ENCODE results near the gene UGT1A1.

The UGT1A1 gene

DNA sequence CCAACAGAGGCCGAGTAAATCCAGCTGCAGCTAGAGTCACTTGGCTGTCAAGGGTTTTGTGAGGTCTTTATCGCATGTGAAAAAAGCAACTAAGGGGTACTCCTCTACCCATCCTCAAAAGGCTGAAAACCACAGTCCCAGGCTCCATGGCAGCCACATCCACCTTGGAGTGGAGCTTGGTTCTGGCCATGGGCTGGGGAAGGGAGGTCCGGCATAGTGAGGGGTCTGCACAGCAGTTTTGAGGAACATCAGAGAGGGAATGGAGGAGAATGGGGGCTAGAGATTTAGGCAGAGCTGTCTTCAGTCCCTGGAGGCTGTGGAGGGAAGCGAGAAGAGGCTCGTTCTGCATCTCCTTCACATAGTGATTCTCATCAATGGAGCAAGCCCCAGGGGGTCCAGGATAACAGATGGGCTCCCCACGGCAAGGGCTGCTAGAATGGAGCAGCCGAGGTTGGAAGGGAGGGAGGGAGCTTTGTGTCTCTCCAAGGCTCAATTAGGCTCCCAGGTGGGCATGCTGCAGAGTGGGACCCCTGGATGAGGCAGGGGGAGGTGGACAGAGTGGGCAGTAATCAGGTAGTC, 39.1 kb downstream of the UGT1A1 start:
- DNase-seq: peak; percentile 55

DNA sequence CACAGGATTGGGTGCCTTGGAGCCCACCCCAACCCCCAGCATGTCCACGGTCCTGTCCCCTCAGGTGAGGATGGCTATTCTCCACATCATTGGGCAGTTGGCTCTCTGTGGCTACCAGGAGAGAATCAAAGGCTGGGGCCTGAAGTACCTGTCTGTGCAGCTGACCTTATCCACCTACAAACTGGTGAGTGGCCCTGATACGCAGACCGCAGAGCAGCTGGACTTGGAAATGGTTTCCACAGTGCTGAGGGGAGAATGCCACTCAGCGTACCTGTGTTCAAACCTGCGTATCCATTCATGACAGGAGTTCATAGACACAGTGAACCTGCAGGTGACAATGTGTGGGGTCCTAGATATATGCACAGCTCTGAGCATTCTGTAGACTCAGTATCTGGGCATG, 39.6 kb downstream of the UGT1A1 start:
- no peak for DNase-seq

DNA sequence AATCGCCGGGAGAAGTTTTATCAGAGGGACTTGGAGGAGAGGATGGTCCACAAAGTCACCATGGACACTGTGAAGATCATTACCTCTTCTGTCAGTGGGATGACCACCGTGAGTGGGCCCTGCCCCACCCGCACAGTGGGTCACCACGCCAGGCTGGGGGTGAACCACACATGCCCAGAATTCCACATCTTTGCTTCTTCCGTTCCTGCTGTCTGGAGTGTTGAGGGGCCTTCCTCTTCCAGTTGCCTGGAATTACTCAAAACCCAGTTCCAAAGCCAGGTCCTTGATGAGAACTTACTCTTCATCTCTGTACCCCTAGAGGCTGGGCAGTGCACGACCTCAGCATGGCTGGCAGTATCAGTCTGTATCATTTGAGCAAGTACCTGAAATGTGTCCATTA, 40.1 kb downstream of the UGT1A1 start:
- no peak for DNase-seq

DNA sequence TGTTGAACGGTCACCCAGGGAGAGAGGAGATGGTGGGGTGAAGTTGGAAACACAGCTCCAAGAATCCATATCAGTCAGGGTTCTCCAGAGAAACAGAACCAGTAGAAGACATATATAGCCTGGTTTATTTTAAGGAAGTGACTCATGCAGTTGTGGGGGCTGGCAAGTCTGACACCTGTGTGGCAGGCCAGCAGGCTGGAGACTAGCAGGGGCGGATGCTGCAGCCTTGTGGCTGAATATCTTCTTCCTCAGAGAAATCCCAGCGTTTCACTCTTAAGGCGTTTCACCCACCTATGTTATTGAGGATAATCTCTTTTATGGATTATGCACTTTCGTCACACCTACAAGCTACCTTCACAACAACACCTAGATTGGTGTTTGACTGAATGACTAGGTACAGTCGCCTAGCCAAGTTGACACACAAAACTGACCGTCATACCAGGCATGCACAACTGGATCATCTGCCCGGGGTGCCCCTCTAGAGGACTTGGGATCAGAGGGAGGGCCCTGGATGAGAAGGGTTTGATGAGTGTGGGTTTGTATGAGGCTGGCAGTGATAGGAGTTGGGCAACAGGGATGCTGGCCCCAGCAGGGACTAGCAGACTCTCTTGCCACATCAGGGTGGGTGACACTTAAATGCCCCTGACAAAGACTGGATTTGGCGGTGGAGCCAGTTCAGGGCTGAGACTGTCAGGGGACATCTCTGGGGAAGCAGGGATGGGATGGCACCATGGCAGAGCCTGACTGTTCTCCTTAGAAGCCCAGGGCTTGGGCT, 41.5 kb downstream of the UGT1A1 start:
- DNase-seq: no peak

DNA sequence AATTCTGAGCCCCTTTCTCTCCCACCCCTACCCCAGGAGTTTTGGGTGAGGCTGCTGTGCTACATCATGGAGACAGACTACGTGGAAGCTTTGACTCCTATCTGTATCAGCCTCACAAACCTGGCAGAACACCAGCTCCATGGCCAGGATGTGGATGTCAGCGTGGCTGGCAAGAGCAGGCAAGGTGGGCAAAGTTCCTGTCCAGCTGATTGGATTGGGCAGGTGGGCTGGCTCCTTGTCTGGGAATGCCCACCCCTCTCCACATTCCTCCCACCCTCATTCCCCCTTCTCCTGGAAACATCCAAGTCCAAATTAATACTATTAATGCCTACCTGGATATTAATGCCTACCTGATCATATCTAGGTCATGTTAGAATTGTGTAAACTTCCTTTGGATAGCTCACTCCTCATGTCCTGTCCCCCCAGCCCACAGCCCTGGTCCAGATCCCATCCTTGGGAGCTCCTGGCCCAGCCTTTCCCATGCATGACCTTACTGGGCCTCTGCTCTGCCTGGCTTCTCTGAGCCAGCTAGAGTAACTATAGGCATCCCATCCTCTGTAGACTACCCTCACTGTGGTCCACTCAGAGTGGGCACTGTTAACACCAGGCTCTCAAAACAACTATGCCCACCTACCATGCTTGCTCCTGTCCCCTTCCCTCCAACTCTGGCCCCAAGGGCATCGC, 42.2 kb downstream of the UGT1A1 start:
- no peak for DNase-seq

DNA sequence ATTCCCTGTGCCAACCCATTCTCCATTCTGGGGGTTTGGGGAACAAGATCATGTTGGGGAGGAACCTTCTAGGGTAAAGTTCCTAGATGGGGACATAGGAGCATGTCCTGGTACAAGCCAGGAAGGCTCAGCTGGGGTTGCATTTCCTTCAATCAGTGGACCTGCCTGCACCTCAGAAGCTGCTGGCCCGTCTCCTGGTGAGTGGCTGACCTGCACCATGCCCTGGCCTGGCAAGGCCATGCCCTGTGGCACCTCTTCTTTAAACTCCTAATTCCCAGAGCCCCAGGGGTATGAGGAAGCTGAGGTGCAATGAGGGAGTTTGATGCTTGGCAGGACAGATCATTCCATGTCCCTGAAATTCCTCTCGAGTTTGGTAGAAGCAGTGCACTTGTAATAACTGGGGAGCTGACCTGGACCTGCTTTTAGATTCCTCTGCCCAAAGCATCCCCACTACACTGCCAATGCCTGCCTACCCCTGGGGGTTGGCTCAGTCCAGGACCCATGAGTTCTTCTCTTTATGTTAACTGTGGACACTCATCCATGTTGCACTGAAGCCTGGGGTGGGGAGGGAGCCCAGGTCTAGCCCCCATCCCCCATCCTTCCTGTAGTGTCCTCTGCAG, 43.3 kb downstream of the UGT1A1 start:
- DNase-seq: no peak

DNA sequence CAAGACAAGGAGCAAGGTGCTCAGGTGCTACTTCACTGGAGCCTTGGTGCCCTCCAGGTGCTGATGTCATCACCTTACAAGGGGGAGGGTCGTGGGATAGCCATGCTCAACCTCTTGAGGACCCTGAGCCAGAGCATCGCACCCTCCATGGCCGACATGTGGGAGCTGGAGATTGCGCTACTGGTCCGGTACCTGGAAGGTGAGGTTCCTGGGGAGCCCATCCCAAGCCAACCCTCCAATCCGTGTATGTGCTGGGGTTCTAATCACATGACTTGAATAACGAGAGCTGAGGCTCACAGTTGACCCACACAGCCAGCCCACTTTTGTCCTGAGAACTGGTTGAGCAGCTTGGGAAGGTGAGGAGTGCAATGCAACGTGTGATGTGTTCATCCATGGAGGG, 43.9 kb downstream of the UGT1A1 start:
- DNase-seq: no peak

DNA sequence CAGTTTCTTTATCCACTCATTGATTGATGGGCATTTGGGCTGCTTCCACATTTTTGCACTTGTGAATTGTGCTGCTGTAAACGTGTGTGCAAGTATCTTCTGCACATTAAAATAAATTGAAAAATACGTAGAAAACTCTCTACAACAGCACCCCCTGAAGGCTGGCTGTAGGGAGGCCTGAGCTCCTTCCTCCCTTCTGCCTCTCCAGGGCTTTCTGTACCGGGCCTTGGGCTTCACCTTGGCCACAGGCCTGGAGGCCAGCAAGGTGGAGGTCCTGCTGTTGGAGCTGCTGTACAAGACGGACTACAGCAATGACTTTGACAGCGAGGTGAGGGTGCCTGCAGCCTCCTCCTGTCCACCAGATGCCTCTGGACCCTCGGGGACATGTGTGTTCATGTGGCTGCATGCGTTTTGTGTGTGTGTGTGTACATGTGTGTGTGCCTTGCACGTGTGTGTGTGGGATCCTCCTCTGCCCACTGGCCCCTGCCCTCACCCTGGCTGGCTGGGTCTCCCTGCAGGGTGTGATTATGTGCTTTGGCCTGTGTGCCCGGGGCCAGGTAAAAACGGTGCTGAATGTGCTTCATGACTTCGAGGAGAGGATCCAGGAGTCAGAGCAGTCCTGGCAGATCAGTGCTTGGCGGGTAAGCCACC, 47.3 kb downstream of the UGT1A1 start:
- DNase-seq: no peak

DNA sequence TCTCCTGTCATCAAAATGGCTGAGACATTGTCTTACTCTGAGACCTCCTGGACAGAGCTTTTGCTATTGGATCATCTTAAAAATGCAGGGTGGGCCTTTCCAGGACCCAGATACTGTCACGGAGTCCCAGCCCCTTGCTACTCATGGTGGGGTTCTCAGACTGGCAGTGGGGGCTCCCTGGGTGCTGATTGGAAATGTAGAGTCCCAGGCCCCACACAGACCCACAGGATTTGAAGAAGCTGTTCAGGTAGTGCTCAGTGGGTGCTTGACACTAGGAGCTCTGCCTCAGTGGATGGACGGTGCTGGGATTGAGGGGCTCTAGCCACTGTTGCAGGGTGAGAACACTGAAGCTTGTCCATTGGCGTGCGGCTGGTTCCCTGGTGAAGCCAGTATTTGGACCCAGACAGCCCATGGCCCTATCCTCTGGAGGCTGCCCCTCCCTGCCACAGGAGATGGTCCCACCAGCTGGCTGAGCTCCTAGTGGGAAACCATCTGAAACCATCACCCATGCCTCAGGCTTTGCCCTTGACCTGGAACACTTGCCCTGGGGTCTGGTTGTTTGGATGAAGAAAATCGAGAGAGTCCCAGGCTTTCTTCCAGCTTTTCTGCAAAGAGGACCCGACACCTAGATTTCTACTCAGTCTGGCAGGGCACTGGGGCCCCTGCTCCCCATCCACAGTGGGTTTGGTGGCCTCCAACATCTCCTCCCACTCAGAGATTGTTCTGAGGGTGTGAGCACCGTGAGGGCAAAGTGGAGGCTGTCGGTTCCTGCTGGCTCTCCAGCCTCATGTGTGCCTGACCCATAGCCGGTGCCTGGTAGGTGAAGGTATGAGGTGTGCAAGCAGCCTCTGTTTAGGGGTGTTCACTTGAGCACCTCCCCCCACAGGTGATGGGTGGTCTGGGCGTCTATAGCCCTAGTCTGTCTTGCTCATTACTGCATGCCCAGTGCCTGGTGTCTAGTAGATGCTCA, 48.2 kb downstream of the UGT1A1 start:
- DNase-seq: no peak

DNA sequence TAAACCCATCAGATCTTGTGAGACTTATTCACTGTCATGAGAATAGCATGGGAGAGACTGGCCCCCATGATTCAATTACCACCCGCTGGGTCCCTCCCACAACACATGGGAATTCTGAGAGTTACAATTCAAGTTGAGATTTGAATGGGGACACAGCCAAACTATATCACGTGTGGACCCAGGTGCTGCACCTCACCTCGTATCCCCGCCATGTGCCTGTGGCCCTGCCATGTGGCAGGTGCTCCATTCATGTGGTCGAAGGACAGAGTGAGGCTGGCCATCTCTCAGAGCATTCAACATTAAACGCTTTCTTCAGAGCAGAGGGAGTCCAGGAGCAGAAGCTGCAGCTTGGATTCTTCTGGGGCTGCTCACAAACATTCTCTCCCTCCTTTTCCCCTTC, 50.3 kb downstream of the UGT1A1 start:
- DNase-seq: no peak

DNA sequence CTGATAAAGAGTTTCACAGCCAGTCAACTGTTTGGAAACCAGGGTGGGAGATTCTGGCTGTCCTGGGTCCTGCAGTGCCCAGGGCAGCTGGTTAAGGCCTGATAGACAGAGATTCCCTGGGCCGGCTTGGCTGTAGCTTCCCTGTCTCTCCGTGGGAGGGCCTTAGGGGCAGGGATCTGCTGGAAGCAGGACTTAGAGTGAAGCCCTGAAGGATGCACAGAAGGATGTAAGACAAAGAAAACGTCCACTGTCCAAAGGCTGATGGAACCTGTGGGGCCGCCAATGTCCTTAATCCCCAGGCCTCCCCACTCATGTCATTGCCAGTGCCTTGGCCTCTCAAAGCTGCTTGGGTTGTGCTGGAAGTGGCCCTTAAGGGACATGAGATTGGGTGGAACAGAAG, 51.0 kb downstream of the UGT1A1 start:
- DNase-seq: no peak

DNA sequence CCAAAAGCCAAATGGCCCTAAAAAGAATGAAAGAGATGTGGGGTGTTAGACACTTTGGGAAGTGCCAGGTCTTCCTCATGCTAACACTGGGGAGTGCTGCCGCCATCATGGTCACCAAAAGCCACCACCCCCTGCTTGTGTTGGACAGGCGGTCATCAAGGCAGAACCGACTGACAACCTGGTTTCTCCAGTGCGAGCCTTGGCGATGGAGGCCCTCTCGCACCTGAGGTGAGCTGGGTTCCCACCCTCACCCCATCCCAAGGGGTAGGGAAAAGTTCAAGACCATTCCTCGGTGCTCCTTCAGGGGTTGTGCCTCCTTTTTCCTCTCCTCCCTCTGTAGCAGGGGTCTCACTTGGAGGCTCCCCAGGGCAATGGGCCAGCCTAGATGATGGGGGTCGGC, 51.7 kb downstream of the UGT1A1 start:
- no peak for DNase-seq

DNA sequence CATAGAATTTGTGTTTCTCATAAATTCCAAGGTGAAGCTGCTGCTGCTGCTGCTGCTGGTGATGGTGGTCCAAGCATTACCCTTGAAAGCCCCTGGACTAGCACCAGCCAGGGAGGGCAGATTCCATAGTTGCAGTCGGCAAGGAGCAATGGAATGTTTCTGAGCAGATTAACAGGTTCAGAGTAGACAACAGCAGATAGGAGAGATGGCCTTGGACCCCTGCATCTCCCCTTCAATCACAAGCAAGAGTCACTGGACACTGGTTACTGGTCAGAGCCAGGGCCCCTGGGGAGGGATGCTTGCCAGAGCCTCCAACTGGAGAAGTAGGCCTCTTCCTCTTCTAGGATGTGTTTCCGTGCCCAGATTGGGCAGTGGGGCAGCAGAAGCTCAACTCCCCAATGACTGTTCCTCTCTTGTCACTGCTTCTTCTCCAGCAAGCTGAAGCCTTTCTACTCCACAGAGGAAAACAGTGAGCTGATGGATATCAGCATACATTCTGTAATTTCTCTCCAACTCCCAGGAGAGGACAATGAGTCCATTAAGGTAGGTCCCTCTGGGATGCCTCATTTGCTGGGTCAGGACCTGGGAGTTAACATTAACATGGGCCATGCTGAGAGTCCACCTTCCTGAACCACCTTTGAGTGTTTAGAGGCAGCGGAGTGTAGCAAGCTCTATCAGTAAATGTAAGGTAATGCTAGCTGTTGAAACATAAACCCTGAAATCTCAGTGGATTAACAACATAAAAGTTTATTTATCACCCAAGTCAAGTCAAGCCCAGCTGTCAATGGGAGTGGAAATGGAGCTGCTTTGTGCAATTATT, 53.4 kb downstream of the UGT1A1 start:
- DNase-seq: no peak

DNA sequence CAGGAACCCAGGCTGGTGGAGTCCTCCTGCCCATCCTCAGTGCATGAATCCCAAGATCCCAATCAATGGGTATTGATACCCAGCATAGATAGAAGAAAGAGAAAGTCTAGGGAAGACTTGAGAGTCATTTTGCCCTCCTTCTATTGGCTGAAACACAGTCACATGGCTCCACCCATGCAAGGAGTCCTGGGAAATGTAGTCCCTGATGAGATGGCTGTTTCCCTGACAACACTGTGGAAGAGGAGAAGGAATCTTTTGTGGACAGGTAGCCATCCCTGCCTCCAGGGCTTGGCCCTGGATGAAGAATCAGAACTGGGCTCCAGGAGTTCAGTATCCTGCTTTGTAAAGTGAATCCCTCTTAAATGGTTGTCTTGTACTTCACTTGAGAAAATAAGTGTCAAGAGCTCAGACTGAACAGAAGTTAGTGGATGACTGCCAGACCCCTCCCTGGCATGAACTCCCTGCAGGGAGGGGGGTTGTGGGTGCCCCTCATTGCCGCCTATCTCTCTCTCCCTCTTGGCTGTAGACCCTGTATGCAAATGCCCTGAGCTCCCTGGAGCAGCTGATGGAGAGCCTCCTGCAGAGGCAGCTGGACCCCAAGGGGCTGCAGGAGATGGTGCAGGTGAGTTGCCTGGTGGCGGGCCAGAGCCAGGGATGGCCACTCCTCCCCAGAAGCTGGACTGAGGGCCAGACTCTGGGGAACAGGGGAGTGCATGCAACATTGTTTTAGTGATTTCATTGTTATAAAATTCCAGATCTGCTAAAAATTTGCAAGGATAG, 54.2 kb downstream of the UGT1A1 start:
- DNase-seq: no peak

DNA sequence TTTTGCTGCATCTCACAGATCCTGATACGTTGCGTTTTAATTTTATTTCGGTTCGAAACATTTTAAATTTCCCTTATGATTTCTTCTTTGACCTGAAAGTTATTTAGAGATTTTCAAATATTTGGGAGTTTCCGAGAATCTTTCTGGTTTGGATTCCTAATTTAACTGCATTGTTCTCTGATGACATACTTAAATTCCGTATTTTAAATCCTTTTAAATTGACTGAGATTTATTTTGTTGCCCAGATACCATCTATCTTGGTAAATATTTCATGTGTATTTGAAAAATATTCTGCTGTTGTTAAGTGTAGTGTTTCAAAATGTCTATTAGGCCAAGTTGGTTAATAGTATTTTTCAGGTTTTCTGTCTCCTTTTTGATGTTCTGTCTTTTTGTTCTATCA, 55.8 kb downstream of the UGT1A1 start:
- no peak for DNase-seq

DNA sequence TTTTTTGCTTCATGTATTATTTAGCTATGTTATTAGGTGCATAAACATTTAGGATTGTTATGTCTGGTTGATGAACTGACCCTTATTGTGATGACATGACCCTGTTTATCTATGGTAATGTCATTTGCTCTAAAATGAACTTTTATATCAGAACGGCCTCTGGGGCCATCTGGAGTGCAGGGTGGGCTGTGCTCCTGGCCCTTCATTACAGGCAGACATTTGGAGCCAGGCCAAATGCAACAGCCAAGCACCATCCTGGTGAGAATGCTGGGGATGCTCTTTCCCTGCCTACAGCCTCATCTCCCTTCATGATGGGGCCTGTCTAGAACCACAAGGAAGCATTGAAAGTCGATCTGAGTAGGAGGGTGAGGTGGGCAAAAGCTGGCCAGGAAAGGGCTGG, 56.3 kb downstream of the UGT1A1 start:
- DNase-seq: peak; percentile 46

DNA sequence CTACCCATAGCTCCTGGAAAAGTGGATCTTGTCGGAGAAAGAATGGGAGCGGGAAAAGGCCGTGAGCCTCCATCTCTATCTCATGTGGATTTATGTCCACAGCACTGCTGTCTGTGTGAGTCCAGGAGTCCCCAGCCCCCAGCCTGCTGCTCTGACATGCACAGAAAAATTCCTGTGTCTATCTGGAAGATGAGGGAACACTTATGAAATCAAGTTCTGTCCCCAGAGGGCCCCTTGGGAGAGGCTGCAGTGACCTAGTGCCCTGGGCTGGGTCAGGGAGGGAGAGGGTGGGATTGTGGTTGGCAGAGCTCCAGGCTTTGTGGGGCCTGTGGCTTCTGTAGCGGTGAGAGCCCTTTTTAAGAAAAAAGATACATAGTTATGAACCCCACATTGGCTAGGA, 56.7 kb downstream of the UGT1A1 start:
- no peak for DNase-seq

DNA sequence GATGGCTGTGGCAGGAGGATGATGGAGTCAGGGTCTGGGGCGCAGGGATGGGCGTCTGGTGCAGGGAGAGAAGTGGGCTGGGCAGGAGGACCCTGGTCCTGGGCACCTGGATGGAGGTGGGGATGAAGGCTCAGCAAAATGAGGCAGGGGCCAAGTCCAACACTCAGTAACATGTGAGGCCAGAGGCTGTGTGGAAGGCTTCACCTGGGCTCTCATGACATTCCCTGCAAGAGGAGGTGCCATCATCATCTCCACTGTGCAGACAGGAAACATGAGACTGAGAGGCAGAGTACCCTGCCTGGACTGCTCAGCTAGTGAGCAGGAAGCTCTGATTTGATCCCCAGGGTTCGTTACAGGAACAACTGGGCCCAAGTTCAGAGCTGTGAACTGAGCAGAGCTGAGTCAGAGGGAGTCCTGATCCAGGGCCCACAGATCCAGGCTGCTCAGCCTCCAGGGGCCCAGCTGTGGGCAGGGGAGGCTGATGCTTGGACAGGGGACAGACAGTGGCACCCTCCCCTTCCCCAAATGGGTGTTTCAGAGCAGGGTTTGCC, 57.4 kb downstream of the UGT1A1 start:
- no peak for DNase-seq

DNA sequence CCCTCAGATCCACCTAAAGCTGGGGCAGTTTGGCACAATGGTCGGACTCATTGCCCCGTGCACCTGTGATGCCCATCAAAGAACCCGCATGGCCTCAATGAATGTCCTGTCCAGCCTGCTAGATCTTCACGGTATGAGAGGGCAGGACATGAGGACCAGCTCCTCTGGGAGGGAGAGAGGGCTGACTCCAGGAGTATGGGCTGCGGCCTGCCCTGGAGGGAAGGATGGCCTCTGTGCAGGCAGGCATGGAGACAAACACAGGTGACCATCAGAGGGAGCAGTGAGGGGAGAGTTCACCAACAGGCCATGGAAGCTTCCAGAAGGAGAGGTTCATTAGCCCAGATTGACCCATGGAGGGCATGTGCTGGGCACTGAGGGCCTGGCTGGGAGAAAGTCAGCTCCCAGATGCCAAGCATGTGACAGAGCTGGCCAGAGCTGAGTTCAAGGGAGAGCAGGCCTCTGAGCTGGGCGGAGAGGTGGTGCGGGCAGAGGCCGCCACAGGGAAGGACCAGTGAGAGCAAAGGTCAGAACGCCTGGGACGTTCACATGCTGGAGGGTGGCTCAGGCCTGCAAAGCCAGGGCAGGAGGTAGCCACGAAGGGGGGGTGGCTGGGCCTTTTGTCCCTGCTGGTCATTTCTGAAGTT, 58.0 kb downstream of the UGT1A1 start:
- no peak for DNase-seq
